Endothelial cell of umbilical vein (primary cell): ENCODE measurements around the gene CASP14.

ENCODE experiments used
- EZH2 ChIP-seq: IDR thresholded peaks from 2 replicates; pipeline ENCODE4 v1.6.1; 2012; ENCODE audit warnings: borderline replicate concordance, low read depth, mild to moderate bottlenecking, moderate library complexity, low read length, inconsistent platforms; ENCODE audit not compliant: severe bottlenecking
- FOS ChIP-seq: IDR thresholded peaks from 2 replicates; pipeline ENCODE4 v1.6.1; 2011; ENCODE audit warnings: mild to moderate bottlenecking, low read length, moderate library complexity, borderline replicate concordance; ENCODE audit not compliant: insufficient read depth
- JUN ChIP-seq: IDR thresholded peaks from 2 replicates; pipeline ENCODE4 v1.6.1; 2011; ENCODE audit warnings: borderline replicate concordance, low read depth; ENCODE audit not compliant: insufficient read length, insufficient read depth
- MAX ChIP-seq: IDR thresholded peaks from 2 replicates; pipeline ENCODE4 v1.6.1; 2011; ENCODE audit not compliant: insufficient read depth, insufficient read length
- MYC ChIP-seq: IDR thresholded peaks from one replicate; pipeline ENCODE4 v1.6.1; 2011; ENCODE audit warnings: mild to moderate bottlenecking, low read depth, low read length
- POLR2A ChIP-seq: IDR thresholded peaks from 2 replicates; pipeline ENCODE4 v1.6.1; 2012; ENCODE audit warnings: low read depth, mild to moderate bottlenecking, control low read depth, low read length
- POLR2AphosphoS5 ChIP-seq: IDR thresholded peaks from 2 replicates; pipeline ENCODE4 v1.6.1; 2012; ENCODE audit warnings: low read depth, mild to moderate bottlenecking, control low read depth, low read length, moderate library complexity; ENCODE audit not compliant: insufficient read depth
- TF ChIP-seq, protein P1 (sequence below), 2 donors: IDR thresholded peaks; 1 replicate in 1 of 2; 2 replicates in 1 of 2; pipeline ENCODE4 v1.5.1; 2011; ENCODE audit warnings: low read length in 2 of 2, mild to moderate bottlenecking in 2 of 2, moderate library complexity in 2 of 2, control low read depth in 1 of 2, inconsistent platforms in 1 of 2, low read depth in 1 of 2; ENCODE audit not compliant: insufficient read depth in 1 of 2; ENCODE audit errors: extremely low read depth in 1 of 2

- TF ChIP-seq, protein P1, sequence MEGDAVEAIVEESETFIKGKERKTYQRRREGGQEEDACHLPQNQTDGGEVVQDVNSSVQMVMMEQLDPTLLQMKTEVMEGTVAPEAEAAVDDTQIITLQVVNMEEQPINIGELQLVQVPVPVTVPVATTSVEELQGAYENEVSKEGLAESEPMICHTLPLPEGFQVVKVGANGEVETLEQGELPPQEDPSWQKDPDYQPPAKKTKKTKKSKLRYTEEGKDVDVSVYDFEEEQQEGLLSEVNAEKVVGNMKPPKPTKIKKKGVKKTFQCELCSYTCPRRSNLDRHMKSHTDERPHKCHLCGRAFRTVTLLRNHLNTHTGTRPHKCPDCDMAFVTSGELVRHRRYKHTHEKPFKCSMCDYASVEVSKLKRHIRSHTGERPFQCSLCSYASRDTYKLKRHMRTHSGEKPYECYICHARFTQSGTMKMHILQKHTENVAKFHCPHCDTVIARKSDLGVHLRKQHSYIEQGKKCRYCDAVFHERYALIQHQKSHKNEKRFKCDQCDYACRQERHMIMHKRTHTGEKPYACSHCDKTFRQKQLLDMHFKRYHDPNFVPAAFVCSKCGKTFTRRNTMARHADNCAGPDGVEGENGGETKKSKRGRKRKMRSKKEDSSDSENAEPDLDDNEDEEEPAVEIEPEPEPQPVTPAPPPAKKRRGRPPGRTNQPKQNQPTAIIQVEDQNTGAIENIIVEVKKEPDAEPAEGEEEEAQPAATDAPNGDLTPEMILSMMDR (IDR thresholded peaks at IDR 0.05; ENCODE audit: extremely low read depth in 1 of 2, insufficient read depth in 1 of 2, low read depth in 1 of 2, low read length in 2 of 2) = no peak
- TF ChIP-seq FOS (no peak), POLR2A (no peak), MAX (no peak), EZH2 (no peak), POLR2AphosphoS5 (no peak), JUN (no peak), MYC (no peak)
These were observed 11.0 kb upstream of the CASP14 start for GRCh38 chr19:15038294-15038693.
